Endodermal cell (in vitro differentiated cells): ENCODE measurements around the gene PLA2G4C. TPM values are rescaled to one million over a fixed set of nuclear protein-coding genes. Genes with fewer than 3 reads are reported as not detected.

Experiments used
- DNase-seq: peaks from one replicate; pipeline ENCODE4 v3.0.0-alpha.2; 2017
- H3K27ac ChIP-seq: 2 replicates; pipeline ENCODE4 v1.5.1; 2013; ENCODE audit warnings: mild to moderate bottlenecking, low read depth, low read length, moderate library complexity
- H3K27me3 ChIP-seq: 2 replicates; pipeline ENCODE4 v1.6.1; 2013; ENCODE audit warnings: mild to moderate bottlenecking, low read length, moderate library complexity; ENCODE audit not compliant: insufficient read depth, control insufficient read depth, poor library complexity, severe bottlenecking
- H3K36me3 ChIP-seq: 2 replicates; pipeline ENCODE4 v1.7.0; 2013; ENCODE audit warnings: mild to moderate bottlenecking, low read length, moderate library complexity; ENCODE audit not compliant: control insufficient read depth, insufficient read depth
- H3K4me1 ChIP-seq: one replicate; pipeline ENCODE4 v1.7.0; 2013; ENCODE audit warnings: low read length; ENCODE audit not compliant: control insufficient read depth, insufficient read depth
- H3K4me3 ChIP-seq: 2 replicates; pipeline ENCODE4 v1.5.1; 2013; ENCODE audit warnings: mild to moderate bottlenecking, low read length, moderate library complexity
- H3K9ac ChIP-seq: 2 replicates; pipeline ENCODE4 v1.6.1; 2013; ENCODE audit warnings: mild to moderate bottlenecking, low read length, moderate library complexity; ENCODE audit not compliant: poor library complexity, severe bottlenecking; ENCODE audit errors: extremely low read depth
- H3K9me3 ChIP-seq: 2 replicates; pipeline ENCODE4 v1.6.1; 2013; ENCODE audit warnings: mild to moderate bottlenecking, low read length, moderate library complexity; ENCODE audit not compliant: control insufficient read depth
- H3K27ac Mint-ChIP-seq: 2 replicates; pipeline ENCODE4 v1.8.0; 2020; ENCODE audit warnings: mixed read lengths
- H3K27me3 Mint-ChIP-seq: 2 replicates; pipeline ENCODE4 v1.8.0; 2021; ENCODE audit warnings: mild to moderate bottlenecking, mixed read lengths; ENCODE audit not compliant: insufficient read depth
- H3K36me3 Mint-ChIP-seq: 2 replicates; pipeline ENCODE4 v1.8.0; 2020; ENCODE audit warnings: low read depth, mixed read lengths
- H3K4me1 Mint-ChIP-seq: 2 replicates; pipeline ENCODE4 v1.8.0; 2020; ENCODE audit warnings: mixed read lengths
- H3K4me3 Mint-ChIP-seq: 2 replicates; pipeline ENCODE4 v1.8.0; 2020; ENCODE audit warnings: mild to moderate bottlenecking, moderate library complexity, mixed read lengths
- H3K9me3 Mint-ChIP-seq: 2 replicates; pipeline ENCODE4 v1.8.0; 2020; ENCODE audit warnings: mild to moderate bottlenecking, mixed read lengths
- WGBS, 2 experiments: methylation state at CpG; one replicate each; pipeline versions ENCODE4 v1.1.5 to v1.1.7; 2013; ENCODE audit warnings: missing lambda C conversion rate in 2 of 2, mixed read lengths in 1 of 2; ENCODE audit not compliant: insufficient coverage in 1 of 2, insufficient read length in 1 of 2; 5-methylcytosine and 5-hydroxymethylcytosine counted together
- total RNA-seq, 2 donors: library from RNA; stranded (reverse); fragmentation: NEBNext Ultra II Directional in 1 of 2; extraction: Animal tissue kit (Norgen Biotek cat#: 25700) in 1 of 2; gene quantifications; 2 replicates in 1 of 2; 3 replicates in 1 of 2; pipeline ENCODE4 v1.2.1, GENCODE V29; 2021
- TF ChIP-seq, protein P1 (sequence below): fragments of 200-600 bp; sonication (generic); conservative IDR thresholded peaks from 2 replicates; pipeline ENCODE4 v1.5.0; 2021; ENCODE audit warnings: antibody characterized with exemption, mild to moderate bottlenecking

Gene PLA2G4C
- total RNA-seq, 2 donors from 2014 or later: 1.3 to 1.4 TPM

DNA sequence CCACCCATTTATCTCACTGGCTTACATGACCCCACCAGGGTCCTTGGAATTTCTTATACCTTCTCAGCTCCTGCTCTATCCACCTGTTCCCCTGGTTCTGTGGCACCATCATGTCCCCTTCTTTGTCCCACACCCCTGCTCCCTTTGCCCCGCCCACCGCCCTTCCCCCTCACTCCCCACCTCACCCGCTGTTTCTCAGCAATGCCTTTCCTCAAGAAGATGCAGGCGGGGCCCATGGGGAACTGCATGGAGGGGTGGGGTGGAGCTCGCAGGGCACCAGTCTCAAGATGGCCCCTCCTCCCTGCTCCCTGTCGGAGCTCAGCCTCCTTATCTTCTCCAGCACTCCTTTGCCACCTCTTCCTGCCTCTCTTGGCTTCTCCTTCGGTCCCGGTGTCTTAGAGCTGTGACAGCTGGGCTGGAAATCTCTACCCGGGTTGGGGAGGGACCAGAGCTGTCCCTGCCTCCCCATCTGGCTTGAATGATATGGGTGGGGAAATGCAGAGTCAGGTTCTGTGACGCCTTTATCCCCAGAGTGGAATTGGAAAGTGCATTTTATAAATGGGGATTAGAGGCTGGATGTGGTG, 66.8 kb downstream of the PLA2G4C start, which contains the start of gene CABP5:
CABP5 (minus strand) TSS at position 405 of the 584 bp plus-strand sequence; CDS start at position 248, 157 bp downstream.
- H3K27ac Mint-ChIP-seq: no peak within 1 kb of the TSS
- peaks cover 15% of the 10 kb centered on the region for H3K9me3 Mint-ChIP-seq
- H3K27me3 Mint-ChIP-seq: peaks cover 24% of the 10 kb centered on the region
- H3K4me1 Mint-ChIP-seq: no peaks in the 10 kb centered on the region
- no peak within 1 kb of the TSS for H3K4me3 ChIP-seq
- no peaks in the 10 kb centered on the region for H3K27me3 ChIP-seq
- WGBS, 2 experiments: 75 to 100% methylated on average over 1 to 10 of the region's 10 CpGs
- no peak within 1 kb of the TSS for H3K4me3 Mint-ChIP-seq
- H3K27ac ChIP-seq: no peak within 1 kb of the TSS
- H3K4me1 ChIP-seq: no peaks in the 10 kb centered on the region
- no peak within 1 kb of the TSS for H3K9ac ChIP-seq
- H3K36me3 Mint-ChIP-seq: no peaks in the 10 kb centered on the region
- no peak for DNase-seq
- no peaks in the 10 kb centered on the region for H3K9me3 ChIP-seq
- TF ChIP-seq, protein P1, sequence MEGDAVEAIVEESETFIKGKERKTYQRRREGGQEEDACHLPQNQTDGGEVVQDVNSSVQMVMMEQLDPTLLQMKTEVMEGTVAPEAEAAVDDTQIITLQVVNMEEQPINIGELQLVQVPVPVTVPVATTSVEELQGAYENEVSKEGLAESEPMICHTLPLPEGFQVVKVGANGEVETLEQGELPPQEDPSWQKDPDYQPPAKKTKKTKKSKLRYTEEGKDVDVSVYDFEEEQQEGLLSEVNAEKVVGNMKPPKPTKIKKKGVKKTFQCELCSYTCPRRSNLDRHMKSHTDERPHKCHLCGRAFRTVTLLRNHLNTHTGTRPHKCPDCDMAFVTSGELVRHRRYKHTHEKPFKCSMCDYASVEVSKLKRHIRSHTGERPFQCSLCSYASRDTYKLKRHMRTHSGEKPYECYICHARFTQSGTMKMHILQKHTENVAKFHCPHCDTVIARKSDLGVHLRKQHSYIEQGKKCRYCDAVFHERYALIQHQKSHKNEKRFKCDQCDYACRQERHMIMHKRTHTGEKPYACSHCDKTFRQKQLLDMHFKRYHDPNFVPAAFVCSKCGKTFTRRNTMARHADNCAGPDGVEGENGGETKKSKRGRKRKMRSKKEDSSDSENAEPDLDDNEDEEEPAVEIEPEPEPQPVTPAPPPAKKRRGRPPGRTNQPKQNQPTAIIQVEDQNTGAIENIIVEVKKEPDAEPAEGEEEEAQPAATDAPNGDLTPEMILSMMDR: no peak
- H3K36me3 ChIP-seq: no peaks in the 10 kb centered on the region

DNA sequence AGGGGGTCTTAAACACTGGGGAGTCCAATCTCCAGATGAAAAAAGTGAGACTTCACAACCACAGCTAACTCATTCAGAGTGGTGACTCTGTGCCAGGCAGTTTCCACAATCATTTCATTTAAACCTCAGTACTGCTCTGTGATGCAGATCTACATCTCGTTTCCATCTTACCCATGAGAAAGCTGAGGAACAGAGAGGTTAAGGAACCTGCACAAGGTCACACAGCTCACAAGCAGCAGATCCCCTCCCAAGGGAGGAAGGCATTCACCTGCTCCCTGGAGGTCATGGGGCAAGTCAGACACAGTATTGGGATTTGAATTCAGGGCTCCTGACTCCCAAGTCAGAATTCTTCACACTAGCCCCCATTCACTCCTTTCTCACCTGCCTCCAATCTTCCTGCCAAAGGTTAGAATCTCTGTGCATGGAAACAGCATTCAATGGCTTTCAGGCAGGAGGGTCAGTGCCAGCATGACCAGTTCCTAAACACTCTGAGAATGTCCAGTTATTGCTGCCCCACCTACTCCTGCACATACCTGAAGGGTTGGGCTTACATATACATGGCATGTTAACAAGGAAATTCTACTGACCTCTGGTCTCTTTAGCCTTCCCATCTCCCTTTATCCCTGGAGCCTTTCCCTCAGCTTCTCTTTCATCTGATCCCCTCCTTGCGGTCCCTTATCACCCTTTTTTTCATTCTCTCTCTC, 68.6 kb downstream of the PLA2G4C start:
- TF ChIP-seq, protein P1: no peak
- Mint-ChIP-seq H3K9me3 (peaks cover 17% of the 10 kb centered on the region), H3K27ac (no peak overlapping the region), H3K27me3 (peaks cover 24% of the 10 kb centered on the region), H3K4me3 (no peak overlapping the region), H3K4me1 (no peaks in the 10 kb centered on the region), H3K36me3 (no peaks in the 10 kb centered on the region)
- Histone ChIP-seq H3K9ac (no peak overlapping the region), H3K4me3 (no peak overlapping the region), H3K36me3 (no peaks in the 10 kb centered on the region), H3K27ac (no peak overlapping the region), H3K27me3 (no peaks in the 10 kb centered on the region), H3K9me3 (peaks cover 7% of the 10 kb centered on the region), H3K4me1 (no peaks in the 10 kb centered on the region)
- WGBS, 2 experiments: 63 to 76% methylated on average over 1 to 2 of the region's 2 CpGs
- no peak for DNase-seq

DNA sequence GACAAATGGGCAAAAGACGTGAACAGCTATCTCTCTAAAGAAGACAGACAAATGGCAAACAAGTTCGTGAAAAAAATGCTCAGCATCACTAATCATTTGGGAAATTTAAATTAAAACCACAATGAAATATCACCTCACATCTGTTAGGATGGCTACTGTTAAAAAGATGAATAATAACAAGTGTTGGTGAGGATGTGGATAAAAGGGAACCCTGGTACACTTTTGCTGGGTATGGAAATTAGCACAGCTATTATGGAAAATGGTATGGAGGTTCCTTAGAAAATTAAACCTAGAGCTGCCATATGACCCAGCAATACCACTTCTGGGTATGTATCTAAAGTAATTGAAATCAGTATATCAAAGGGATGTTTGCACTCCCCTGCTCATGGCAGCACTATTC, 73.9 kb downstream of the PLA2G4C start:
- peaks cover 11% of the 10 kb centered on the region for H3K9me3 Mint-ChIP-seq
- Histone ChIP-seq H3K36me3 (no peaks in the 10 kb centered on the region), H3K9ac (no peak overlapping the region), H3K9me3 (peaks cover 16% of the 10 kb centered on the region), H3K4me1 (no peaks in the 10 kb centered on the region), H3K4me3 (no peak overlapping the region), H3K27ac (no peak overlapping the region), H3K27me3 (no peaks in the 10 kb centered on the region)
- H3K36me3 Mint-ChIP-seq: no peaks in the 10 kb centered on the region
- no peak for DNase-seq
- TF ChIP-seq, protein P1: no peak
- no peaks in the 10 kb centered on the region for H3K4me1 Mint-ChIP-seq
- H3K4me3 Mint-ChIP-seq: no peak overlapping the region
- peaks cover 20% of the 10 kb centered on the region for H3K27me3 Mint-ChIP-seq
- no peak overlapping the region for H3K27ac Mint-ChIP-seq
- WGBS, 2 experiments: 72 to 88% methylated on average over 1 to 2 of the region's 2 CpGs
